HL-60 (cell line): ENCODE data around the gene ARFIP1.

Source experiments
- CTCF ChIP-seq: IDR thresholded peaks from one replicate; pipeline ENCODE4 v1.5.1; 2011; ENCODE audit warnings: low read length, control low read depth, inconsistent platforms; ENCODE audit not compliant: insufficient read depth
- GABPA ChIP-seq: IDR thresholded peaks from 2 replicates; pipeline ENCODE4 v1.6.1; 2012; ENCODE audit warnings: low read depth
- POLR2AphosphoS5 ChIP-seq: IDR thresholded peaks from 2 replicates; pipeline ENCODE4 v1.6.1; 2012; ENCODE audit warnings: low read depth
- REST ChIP-seq: IDR thresholded peaks from 2 replicates; pipeline ENCODE4 v1.6.1; 2012; ENCODE audit warnings: low read depth; ENCODE audit not compliant: insufficient replicate concordance
- SPI1 ChIP-seq: IDR thresholded peaks from 2 replicates; pipeline ENCODE4 v1.6.1; 2012; ENCODE audit warnings: low read depth, mild to moderate bottlenecking, borderline replicate concordance

GRCh38 chr4:152881974-152882373, 102.2 kb downstream of the ARFIP1 start:
- TF ChIP-seq CTCF (no peak), POLR2AphosphoS5 (no peak), REST (no peak), SPI1 (no peak), GABPA (no peak)
